ENCODE measurements around the gene CDK5R2.

CDK5R2 gene

GRCh38 chr2:218990052-218990451 lies 30.6 kb downstream of the CDK5R2 start:
- DNase-seq = no peak

GRCh38 chr2:218990612-218991011 lies 31.1 kb downstream of the CDK5R2 start:
- no peak for DNase-seq

GRCh38 chr2:218991674-218992168 lies 32.3 kb downstream of the CDK5R2 start:
- DNase-seq = no peak

- no peak for DNase-seq
Measured at GRCh38 chr2:218992196-218992595, 32.7 kb downstream of the CDK5R2 start.

- DNase-seq = no peak
Measured at GRCh38 chr2:218992703-218993344, 33.4 kb downstream of the CDK5R2 start.

- DNase-seq = no peak
Measured at GRCh38 chr2:218993345-218994315, 34.2 kb downstream of the CDK5R2 start, which contains the start of gene CRYBA2. TSS of gene CRYBA2 (minus strand) at chr2:218993422. CDS start at chr2:218993176, 246 bp downstream.

GRCh38 chr2:218995561-218995960 lies 36.1 kb downstream of the CDK5R2 start:
- no peak for DNase-seq

- DNase-seq = peak; percentile 58
Measured at GRCh38 chr2:218995972-218996711, 36.7 kb downstream of the CDK5R2 start.

- DNase-seq = no peak
Measured at GRCh38 chr2:218996937-218997336, 37.5 kb downstream of the CDK5R2 start.

- no peak for DNase-seq
Measured at GRCh38 chr2:218997731-218998130, 38.3 kb downstream of the CDK5R2 start.

GRCh38 chr2:218998414-218999002 lies 39.0 kb downstream of the CDK5R2 start:
- no peak for DNase-seq

GRCh38 chr2:218999021-218999880 lies 39.8 kb downstream of the CDK5R2 start:
- DNase-seq = no peak

GRCh38 chr2:218999881-219000568 lies 40.6 kb downstream of the CDK5R2 start:
- DNase-seq = no peak

GRCh38 chr2:219000569-219000960 lies 41.1 kb downstream of the CDK5R2 start:
- no peak for DNase-seq

- no peak for DNase-seq
Measured at GRCh38 chr2:219001100-219001576, 41.7 kb downstream of the CDK5R2 start.

- no peak for DNase-seq
Measured at GRCh38 chr2:219001577-219002394, 42.3 kb downstream of the CDK5R2 start.

- DNase-seq = peak in 1 of 2 donors; percentile 11
Measured at GRCh38 chr2:219002395-219003266, 43.2 kb downstream of the CDK5R2 start.

- no peak for DNase-seq
Measured at GRCh38 chr2:219003267-219003634, 43.8 kb downstream of the CDK5R2 start.

- no peak for DNase-seq
Measured at GRCh38 chr2:219003979-219004378, 44.5 kb downstream of the CDK5R2 start.
